ENCODE results near the gene VAMP8. TPM values are rescaled to one million over a fixed set of nuclear protein-coding genes. Genes with fewer than 3 reads are reported as not detected.

VAMP8 gene
- polyA plus RNA-seq, 2 of the 4 experiments (the other 2 are of a cell fraction) = 18.5 to 41.1 TPM

DNA sequence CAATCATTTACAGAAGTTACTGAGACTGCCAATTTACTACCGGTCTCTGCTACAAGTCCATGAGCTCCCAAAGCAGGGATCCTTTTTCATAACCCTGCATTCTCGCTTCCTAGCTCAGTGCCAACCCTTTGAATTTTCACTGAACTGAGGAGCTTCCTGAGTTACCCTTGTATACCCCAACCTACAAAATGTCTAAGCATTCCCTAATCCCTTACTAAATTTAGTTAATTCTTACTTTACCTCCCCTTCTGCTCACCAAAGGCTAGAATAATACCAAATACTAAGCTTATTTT is 28.8 kb upstream of the VAMP8 start:
- no peak for FAIRE-seq
- DNase-seq (ENCODE audit: low read depth in 1 of 2, low spot score in 1 of 2) = no peak
- ChIA-PET POLR2A (interaction anchor here (0.6 to 9.0 kb wide), 6 partner anchors 9 to 508 kb away, joined by 3 to 116 read pairs (median 5); partner anchors contain the start of genes MAT2A, RNF181 and SH2D6), CTCF (interaction anchor here (0.8 to 35.5 kb wide), 8 partner anchors 9 to 199 kb away, joined by 3 to 1185 read pairs (median 30); partner anchors contain the start of genes CAPG, GGCX, MAT2A and SH2D6)
- no peak for TF ChIP-seq FOSB (CRISPR knock-in tag; IDR thresholded peaks at IDR 0.05)
- TF ChIP-seq KDM5A (IDR thresholded peaks at IDR 0.05) = no peak
- TF ChIP-seq KDM1A (IDR thresholded peaks at IDR 0.05; ENCODE audit: low read depth) = no peak
- no peak for TF ChIP-seq POLR2A (IDR thresholded peaks at IDR 0.05; ENCODE audit: low read length)
- no peak for TF ChIP-seq HOXB13 (CRISPR knock-in tag; IDR thresholded peaks at IDR 0.05; ENCODE audit: low read depth)
- TF ChIP-seq, protein P1, sequence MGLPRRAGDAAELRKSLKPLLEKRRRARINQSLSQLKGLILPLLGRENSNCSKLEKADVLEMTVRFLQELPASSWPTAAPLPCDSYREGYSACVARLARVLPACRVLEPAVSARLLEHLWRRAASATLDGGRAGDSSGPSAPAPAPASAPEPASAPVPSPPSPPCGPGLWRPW (IDR thresholded peaks at IDR 0.05) = no peak
- H3K27ac ChIP-seq = 0 out of 6 replicates have a peak overlapping the region, but pooled peaks of 1 of the 2 experiments have one; percentile 11
- H3K4me1 ChIP-seq = peaks cover 44% of the 10 kb centered on the region
- H3K4me2 ChIP-seq = no peak overlapping the region
- H3K9me3 ChIP-seq = no peaks in the 10 kb centered on the region
- 60% methylated on average over 2 of the region's 2 CpGs for WGBS (ENCODE audit: missing lambda C conversion rate)
- H3K4me3 ChIP-seq = no peak overlapping the region
- ATAC-seq = 0 out of 6 replicates have a peak, but pooled peaks of 1 of the 2 experiments have one; percentile 8

DNA sequence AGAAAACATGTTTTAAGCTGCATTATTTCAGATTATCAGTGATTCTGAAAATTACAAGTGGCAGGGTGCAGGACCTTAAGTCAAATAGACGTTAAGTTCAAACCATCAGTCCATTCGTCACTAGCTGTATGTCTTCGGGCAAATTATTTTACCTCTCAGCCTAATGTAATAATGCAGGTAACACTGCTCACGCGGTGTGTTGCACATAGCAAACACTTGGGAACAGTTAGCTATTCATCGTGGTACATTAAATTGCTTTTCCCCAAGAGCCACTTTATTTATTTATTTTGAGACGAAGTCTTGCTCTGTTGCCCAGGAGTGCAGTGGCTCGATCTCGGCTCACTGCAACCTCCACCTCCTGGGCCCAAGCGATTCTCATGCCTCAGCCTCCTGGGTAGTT is 28.3 kb upstream of the VAMP8 start:
- no peaks in the 10 kb centered on the region for H3K9me3 ChIP-seq
- ATAC-seq = no peak
- no peak overlapping the region for H3K27ac ChIP-seq
- no peak overlapping the region for H3K4me2 ChIP-seq
- H3K4me3 ChIP-seq = no peak overlapping the region
- peaks cover 39% of the 10 kb centered on the region for H3K4me1 ChIP-seq
- DNase-seq (ENCODE audit: low read depth in 1 of 2, low spot score in 1 of 2) = no peak
- ChIA-PET CTCF (interaction anchor here (0.8 to 35.5 kb wide), 9 partner anchors 10 to 199 kb away, joined by 3 to 1185 read pairs (median 4); partner anchors contain the start of genes CAPG, GGCX, MAT2A and SH2D6), POLR2A (interaction anchor here (1.0 to 9.0 kb wide), 4 partner anchors 9 to 129 kb away, joined by 3 to 116 read pairs (median 58); partner anchors contain the start of genes MAT2A, RNF181 and SH2D6)
- no peak for FAIRE-seq
- WGBS (ENCODE audit: missing lambda C conversion rate) = 91% methylated on average over 10 of the region's 10 CpGs
- 0 out of 2 replicates have a peak, but pooled peaks have one; percentile 9 for TF ChIP-seq ZC3H11A (IDR thresholded peaks at IDR 0.05)
- TF ChIP-seq EP300 (IDR thresholded peaks at IDR 0.05) = no peak

DNA sequence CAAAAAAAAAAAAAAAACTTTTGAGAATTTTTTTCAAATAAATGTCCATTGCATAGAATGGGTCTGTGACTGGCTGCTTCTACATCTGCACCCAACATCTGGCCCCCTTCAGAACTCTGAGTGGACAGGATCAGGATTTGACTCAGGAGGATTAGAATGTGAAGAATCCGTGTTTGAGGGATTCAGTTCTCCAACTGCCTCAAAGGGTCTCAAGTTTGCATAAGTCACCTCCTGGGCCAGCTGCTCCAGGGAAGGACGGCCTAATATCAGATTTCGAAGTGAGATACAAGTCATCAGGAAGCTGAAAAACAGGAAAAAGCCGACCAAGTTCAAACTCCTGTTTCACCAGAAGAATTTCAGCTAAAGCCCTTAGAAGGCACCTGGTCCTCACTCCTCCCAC is 27.6 kb upstream of the VAMP8 start:
- POLR2A ChIA-PET = interaction anchor here (0.7 to 9.0 kb wide), 3 partner anchors 10 to 130 kb away, joined by 3 to 116 read pairs (median 109); partner anchors contain the start of genes MAT2A and SH2D6
- Histone ChIP-seq H3K4me3 (no peak overlapping the region), H3K9me3 (no peaks in the 10 kb centered on the region), H3K4me1 (peaks cover 31% of the 10 kb centered on the region), H3K4me2 (no peak overlapping the region), H3K27ac (peak overlapping the region in 1 of 2 experiments; percentile 23; a peak in 1 of 6 replicates)
- 62% methylated on average over 4 of the region's 4 CpGs for WGBS (ENCODE audit: missing lambda C conversion rate)
- FAIRE-seq (no peak), ATAC-seq (no peak), DNase-seq (ENCODE audit: low read depth in 1 of 2, low spot score in 1 of 2) (no peak)
- CTCF ChIA-PET = interaction anchor here (0.8 to 35.5 kb wide), 11 partner anchors 10 to 240 kb away, joined by 3 to 1185 read pairs (median 5); partner anchors contain the start of genes CAPG, GGCX, MAT2A and SH2D6
- no peak for TF ChIP-seq EHMT2 (IDR thresholded peaks at IDR 0.05; ENCODE audit: low read depth)
- no peak for TF ChIP-seq POLR2AphosphoS2 (conservative IDR thresholded peaks at IDR 0.05; ENCODE audit: low read length)

DNA sequence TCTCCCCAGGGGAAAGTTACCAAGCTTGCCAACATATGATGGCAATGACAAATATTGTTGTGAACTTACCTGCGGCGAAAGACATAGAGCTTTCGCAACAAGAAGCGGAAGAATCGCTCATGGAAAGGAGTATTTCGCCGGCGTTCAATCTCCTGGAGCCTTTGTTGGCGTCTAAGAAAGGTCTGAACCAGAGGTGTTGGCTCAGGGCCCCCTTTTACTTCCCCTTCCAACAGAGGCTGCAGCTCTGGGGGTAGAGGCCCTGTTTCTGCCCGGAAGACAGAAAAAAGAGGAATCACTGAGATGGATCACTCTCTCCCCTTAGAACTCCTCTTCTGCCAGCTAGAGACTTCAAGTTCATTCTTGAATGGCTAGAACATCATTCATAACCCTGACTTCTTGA is 26.9 kb upstream of the VAMP8 start:
- H3K4me3 ChIP-seq = no peak overlapping the region
- FAIRE-seq (no peak), ATAC-seq (no peak), DNase-seq (ENCODE audit: low read depth in 1 of 2, low spot score in 1 of 2) (no peak)
- no peak for TF ChIP-seq PHF8 (IDR thresholded peaks at IDR 0.05; ENCODE audit: borderline replicate concordance, low read depth)
- TF ChIP-seq, protein P1 (IDR thresholded peaks at IDR 0.05) = no peak
- TF ChIP-seq, protein P2, sequence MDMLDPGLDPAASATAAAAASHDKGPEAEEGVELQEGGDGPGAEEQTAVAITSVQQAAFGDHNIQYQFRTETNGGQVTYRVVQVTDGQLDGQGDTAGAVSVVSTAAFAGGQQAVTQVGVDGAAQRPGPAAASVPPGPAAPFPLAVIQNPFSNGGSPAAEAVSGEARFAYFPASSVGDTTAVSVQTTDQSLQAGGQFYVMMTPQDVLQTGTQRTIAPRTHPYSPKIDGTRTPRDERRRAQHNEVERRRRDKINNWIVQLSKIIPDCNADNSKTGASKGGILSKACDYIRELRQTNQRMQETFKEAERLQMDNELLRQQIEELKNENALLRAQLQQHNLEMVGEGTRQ (IDR thresholded peaks at IDR 0.05) = no peak
- TF ChIP-seq POLR2AphosphoS2 (conservative IDR thresholded peaks at IDR 0.05; ENCODE audit: low read length) = no peak
- TF ChIP-seq CHD4 (IDR thresholded peaks at IDR 0.05; ENCODE audit: borderline replicate concordance) = no peak
- TF ChIP-seq NPAS2 (CRISPR knock-in tag; IDR thresholded peaks at IDR 0.05; ENCODE audit: borderline replicate concordance) = no peak
- TF ChIP-seq, protein P3, sequence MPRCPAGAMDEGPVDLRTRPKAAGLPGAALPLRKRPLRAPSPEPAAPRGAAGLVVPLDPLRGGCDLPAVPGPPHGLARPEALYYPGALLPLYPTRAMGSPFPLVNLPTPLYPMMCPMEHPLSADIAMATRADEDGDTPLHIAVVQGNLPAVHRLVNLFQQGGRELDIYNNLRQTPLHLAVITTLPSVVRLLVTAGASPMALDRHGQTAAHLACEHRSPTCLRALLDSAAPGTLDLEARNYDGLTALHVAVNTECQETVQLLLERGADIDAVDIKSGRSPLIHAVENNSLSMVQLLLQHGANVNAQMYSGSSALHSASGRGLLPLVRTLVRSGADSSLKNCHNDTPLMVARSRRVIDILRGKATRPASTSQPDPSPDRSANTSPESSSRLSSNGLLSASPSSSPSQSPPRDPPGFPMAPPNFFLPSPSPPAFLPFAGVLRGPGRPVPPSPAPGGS (IDR thresholded peaks at IDR 0.05) = no peak
- no peak for TF ChIP-seq CHD2 (IDR thresholded peaks at IDR 0.05; ENCODE audit: low read length, partially characterized antibody)
- H3K9me3 ChIP-seq = no peaks in the 10 kb centered on the region
- ChIA-PET POLR2A (interaction anchor here (0.7 to 9.0 kb wide), 4 partner anchors 11 to 130 kb away, joined by 3 to 116 read pairs (median 57); partner anchors contain the start of genes MAT2A and SH2D6), CTCF (interaction anchor here (0.5 to 35.5 kb wide), 20 partner anchors 11 to 241 kb away, joined by 3 to 1185 read pairs (median 4); partner anchors contain the start of genes CAPG, GGCX, MAT2A and SH2D6)
- 94% methylated on average over 10 of the region's 10 CpGs for WGBS (ENCODE audit: missing lambda C conversion rate)
- H3K4me1 ChIP-seq = peaks cover 25% of the 10 kb centered on the region
- H3K27ac ChIP-seq = peak overlapping the region in 1 of 2 experiments; percentile 23; a peak in 2 of 6 replicates
- H3K4me2 ChIP-seq = no peak overlapping the region

Data from A549 (cell line).